GM12875 (cell line): Measurements from ENCODE around the gene C11orf91.
"Not testable (repeated sequence)": the region's sequence is repeated elsewhere in the genome, so short reads cannot be mapped to it uniquely, and the experiment has no call there.

ENCODE experiments used
- H3K4me3 ChIP-seq: one replicate; pipeline ENCODE4 v1.5.1; 2011; ENCODE audit warnings: low read depth, low read length, control low read depth
- TF ChIP-seq, protein P1 (sequence below): IDR thresholded peaks from 2 replicates; pipeline ENCODE4 v1.5.1; 2011; ENCODE audit warnings: low read depth, mild to moderate bottlenecking, control low read depth, inconsistent platforms, low read length, moderate library complexity, borderline replicate concordance; ENCODE audit not compliant: insufficient read depth

The C11orf91 gene

DNA sequence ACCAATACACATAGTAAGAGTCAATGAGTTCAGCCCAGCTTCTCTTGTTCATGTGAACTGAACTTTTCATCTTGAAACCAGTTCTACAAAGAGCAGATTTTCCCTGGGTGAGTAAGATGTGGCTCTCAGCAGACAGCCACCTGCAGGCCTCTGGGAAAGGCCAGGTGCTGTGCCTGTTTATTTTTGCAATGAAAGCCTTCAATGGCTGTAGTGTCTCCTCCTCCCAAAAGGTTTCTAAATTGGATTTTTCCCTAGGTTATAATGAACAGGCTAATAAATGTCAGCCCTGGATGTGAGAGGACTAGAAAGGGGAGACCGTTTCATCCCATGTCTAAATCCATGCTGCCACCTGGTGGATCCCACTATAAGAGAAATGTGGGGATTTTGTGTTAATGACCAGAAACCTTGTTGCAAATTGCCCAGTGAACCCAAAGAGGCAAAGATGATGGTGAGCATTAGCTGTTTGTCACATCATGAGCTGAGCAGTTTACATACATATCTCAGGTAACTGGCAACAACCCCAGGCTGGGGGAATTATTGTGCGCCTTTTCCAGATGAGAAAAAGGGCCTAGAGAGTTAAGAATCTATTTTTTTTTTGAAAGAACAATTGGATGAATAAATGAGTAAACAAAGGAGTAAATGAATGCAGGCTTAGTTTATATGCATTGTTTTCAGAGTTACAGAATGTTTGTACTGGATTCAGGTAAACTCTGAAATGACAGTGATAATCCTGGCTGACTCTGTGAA, 12.7 kb downstream of the C11orf91 start:
- no peak overlapping the region for H3K4me3 ChIP-seq
- TF ChIP-seq, protein P1, sequence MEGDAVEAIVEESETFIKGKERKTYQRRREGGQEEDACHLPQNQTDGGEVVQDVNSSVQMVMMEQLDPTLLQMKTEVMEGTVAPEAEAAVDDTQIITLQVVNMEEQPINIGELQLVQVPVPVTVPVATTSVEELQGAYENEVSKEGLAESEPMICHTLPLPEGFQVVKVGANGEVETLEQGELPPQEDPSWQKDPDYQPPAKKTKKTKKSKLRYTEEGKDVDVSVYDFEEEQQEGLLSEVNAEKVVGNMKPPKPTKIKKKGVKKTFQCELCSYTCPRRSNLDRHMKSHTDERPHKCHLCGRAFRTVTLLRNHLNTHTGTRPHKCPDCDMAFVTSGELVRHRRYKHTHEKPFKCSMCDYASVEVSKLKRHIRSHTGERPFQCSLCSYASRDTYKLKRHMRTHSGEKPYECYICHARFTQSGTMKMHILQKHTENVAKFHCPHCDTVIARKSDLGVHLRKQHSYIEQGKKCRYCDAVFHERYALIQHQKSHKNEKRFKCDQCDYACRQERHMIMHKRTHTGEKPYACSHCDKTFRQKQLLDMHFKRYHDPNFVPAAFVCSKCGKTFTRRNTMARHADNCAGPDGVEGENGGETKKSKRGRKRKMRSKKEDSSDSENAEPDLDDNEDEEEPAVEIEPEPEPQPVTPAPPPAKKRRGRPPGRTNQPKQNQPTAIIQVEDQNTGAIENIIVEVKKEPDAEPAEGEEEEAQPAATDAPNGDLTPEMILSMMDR, result peak; percentile 51; the same call in 1 of the 2 replicates

DNA sequence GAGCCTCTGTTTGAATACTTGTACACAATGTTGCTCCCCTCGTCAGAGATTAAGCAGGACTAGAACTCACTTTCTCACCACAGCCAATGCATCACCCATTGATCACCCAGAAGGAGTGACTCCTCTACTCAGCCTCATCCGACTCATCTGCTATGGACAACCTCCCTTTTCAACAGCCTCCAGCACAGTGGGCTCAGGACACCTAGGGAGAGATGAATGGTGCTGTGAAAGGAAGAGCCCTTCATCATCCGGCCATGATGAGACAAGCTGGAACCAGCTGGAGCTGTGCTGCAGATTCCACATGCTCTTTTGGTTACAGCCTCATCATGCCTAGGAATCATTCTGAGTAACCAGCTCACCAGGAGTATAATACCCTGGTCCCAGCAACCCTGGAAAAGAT, 15.5 kb downstream of the C11orf91 start:
- TF ChIP-seq, protein P1, result no peak
- H3K4me3 ChIP-seq, result no peak overlapping the region

DNA sequence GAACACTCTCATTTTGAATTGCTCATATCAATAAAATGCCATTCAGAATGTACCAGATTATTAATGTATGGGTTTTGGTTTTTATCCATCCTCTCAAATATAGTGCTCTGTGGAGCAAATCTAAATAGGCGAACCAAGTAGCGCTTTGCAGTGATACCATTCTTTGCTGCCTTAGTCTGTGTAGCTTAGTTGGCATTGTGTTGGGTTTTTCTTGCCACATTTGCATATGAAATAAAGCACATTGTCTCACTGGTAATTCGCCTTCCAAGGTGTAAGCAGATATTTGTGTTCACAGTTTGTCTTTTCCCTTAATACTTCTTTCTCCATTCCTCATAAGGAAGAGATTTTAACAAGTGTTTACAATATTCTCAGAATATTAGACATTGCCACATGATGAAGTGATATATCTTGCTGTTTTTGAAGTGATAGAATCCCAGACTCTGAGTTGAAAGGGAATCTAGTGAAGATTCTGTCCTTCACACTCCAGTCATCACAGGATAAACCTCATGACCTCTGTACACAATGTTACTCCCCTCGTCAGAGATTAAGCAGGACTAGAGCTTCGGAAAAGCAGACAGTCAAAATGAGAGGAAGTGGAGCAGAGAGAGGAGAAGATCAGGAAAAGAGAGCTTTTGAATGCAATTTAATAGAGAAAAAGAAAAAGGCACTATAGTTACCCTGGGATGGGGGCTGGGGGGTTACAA, 16.5 kb downstream of the C11orf91 start:
- TF ChIP-seq, protein P1, result no peak
- H3K4me3 ChIP-seq, result no peak overlapping the region

DNA sequence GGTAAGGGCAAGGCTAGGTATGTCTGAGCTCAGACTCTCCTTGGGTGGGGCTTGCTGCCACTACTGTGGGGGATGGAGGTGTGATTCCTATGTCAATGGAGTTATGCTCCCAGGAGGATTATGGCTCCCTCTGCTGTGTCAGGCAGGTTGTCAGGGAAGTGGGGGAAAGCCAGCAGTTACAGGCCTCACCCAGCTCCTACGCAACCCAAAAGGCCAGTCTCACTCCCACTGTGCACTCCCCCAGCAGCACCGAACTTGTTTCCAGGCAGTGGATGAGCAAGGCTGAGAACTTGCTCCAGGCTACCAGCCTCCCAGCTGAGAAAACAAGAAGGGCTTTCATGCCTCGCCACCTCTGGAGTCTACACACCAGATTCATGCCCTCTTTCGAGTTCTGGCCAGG, 18.2 kb downstream of the C11orf91 start:
- H3K4me3 ChIP-seq, result no peak overlapping the region
- TF ChIP-seq, protein P1, result 0 out of 2 replicates have a peak, but pooled peaks have one; percentile 1

DNA sequence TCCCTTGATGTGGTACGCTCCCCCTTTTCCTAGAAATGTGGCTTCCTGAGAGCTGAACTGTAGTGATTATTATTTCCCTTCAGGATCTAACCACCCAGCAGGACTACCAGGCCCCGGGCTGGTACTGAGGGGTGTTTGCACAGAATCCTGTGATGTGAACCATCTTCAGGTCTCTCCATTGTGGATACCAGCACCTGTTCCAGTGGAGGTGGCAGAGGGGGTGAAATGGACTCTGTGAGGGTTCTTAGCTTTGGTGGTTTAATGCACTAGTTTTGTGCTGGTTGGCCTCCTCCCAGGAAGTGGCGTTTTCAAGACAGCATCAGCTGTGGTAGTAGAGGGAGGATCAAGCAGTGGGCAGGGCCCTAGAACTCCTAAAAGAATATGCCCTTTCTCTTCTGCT, 18.6 kb downstream of the C11orf91 start:
- H3K4me3 ChIP-seq, result no peak overlapping the region
- TF ChIP-seq, protein P1, result no peak

DNA sequence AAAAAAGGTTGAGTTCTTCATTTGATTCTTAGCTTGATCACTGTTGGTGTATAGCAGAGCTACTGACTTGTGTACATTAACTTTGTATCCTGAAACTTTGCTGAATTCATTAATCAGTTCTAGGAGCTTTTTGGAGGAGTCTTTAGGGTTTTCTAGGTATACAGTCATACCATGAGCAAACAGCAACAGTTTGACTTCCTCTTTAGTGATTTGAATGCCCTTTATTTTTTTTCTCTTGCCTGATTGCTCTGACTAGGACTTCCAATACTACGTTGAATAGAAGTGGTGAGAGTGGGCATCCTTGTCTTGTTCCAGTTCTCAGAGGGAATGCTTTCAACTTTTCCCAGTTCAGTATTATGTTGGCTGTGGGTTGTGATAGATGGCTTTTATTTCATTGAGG, 22.0 kb downstream of the C11orf91 start:
- H3K4me3 ChIP-seq, result not testable (repeated sequence)

DNA sequence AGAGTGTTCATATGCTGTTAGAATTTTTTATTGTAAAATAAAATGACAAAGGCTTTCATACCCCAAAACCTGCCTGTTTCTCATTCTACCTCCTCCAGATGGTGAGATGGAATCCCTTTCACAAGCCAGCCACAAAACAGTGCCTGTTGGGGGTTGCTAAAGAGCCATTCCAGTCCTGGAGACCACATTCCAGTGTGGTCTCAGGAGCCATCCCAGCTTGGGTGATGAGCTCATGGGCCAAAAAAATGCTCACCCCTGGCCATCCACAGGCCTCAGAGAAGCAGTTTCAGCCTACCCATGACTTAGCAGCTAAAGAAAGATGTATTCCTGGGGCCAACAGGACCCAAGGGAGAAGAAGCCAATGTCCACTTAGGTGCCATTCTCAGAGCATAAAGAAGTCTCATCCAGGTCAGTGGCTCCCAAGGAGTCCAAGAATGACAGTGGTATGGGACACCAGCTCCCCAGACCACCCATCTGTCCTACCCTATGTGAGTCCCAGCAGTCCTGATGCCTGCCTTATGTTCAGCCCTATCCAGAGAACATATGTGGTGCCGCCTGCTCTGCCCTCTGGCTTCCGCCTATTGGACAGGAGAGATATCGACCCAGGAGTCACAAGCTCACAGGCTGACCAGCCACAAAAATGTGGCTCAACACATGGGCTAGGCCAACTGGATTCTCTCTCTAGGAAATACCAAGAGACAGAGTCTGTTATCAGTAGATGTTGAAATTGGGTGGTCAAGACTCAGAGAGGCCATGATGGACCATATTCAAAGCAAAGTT, 26.4 kb downstream of the C11orf91 start:
- no peak overlapping the region for H3K4me3 ChIP-seq
- TF ChIP-seq, protein P1, result no peak
